A549 (cell line): Measurements from ENCODE around the gene HPD. TPM values are rescaled to one million over a fixed set of nuclear protein-coding genes. Genes with fewer than 3 reads are reported as not detected.

ENCODE experiments used
- ATAC-seq, 2 experiments: fragments of 200-7000 bp in 1 of 2; fragments of >200 bp in 1 of 2; cut with Nextera tagmentation in 1 of 2; cut with Tn5 transposase in 1 of 2; 3 replicates each; pipeline versions ENCODE4 v1.8.0 to v1.9.1; 2018 to 2020; ENCODE audit warnings: mild to moderate bottlenecking in 1 of 2, moderate library complexity in 1 of 2
- CTCF ChIA-PET: fragments of 300-600 bp; sonication (Branson Sonifier 250); formaldehyde crosslinking; extraction: SDS; loops from one replicate; lab custom pipeline; 2021; ENCODE audit warnings: antibody characterized with exemption, inconsistent platforms; lab: Yijun Ruan, JAX
- POLR2A ChIA-PET: fragments of 350-600 bp; formaldehyde crosslinking; extraction: SDS; loops from one replicate; lab custom pipeline; 2021; ENCODE audit warnings: antibody characterized with exemption, inconsistent platforms; lab: Yijun Ruan, JAX
- DNase-seq, 2 experiments: peaks; one replicate each; pipeline versions ENCODE4 v3.0.0 to v3.0.0-alpha.2; 2011 to 2016; ENCODE audit warnings: low read depth in 1 of 2, low spot score in 1 of 2
- FAIRE-seq: peaks from 2 replicates; lab custom pipeline; 2011; peaks lifted over from hg19 to GRCh38; lab: Jason Lieb, UNC
- H3K27ac ChIP-seq, 2 experiments: fragments of >200 bp; sonication (Bioruptor Twin); formaldehyde crosslinking; 3 replicates each; pipeline ENCODE4 v1.5.1; 2016 to 2017
- H3K4me1 ChIP-seq: fragments of >200 bp; sonication (Bioruptor Twin); formaldehyde crosslinking; 3 replicates; pipeline ENCODE4 v1.6.1; 2016
- H3K4me2 ChIP-seq: fragments of >200 bp; sonication (Bioruptor Twin); formaldehyde crosslinking; 3 replicates; pipeline ENCODE4 v1.6.1; 2016
- H3K4me3 ChIP-seq: fragments of >200 bp; sonication (Bioruptor Twin); formaldehyde crosslinking; 3 replicates; pipeline ENCODE4 v1.5.1; 2016
- H3K9me3 ChIP-seq: fragments of >200 bp; sonication (Bioruptor Twin); formaldehyde crosslinking; 3 replicates; pipeline ENCODE4 v1.6.1; 2016
- BHLHE40 ChIP-seq: IDR thresholded peaks from 2 replicates; pipeline ENCODE4 v1.6.1; 2012; ENCODE audit warnings: low read depth, low read length, inconsistent platforms
- CBX2 ChIP-seq: fragments of 200-600 bp; sonication (generic); IDR thresholded peaks from 2 replicates; pipeline ENCODE4 v1.6.1; 2016; ENCODE audit warnings: low read depth, mild to moderate bottlenecking, borderline replicate concordance
- CEBPB ChIP-seq, 2 experiments: fragments of >200 bp in 1 of 2; sonication (Bioruptor Twin) in 1 of 2; formaldehyde crosslinking in 1 of 2; IDR thresholded peaks; 2 replicates each; pipeline ENCODE4 v1.6.1; 2012 to 2016
- CHD2 ChIP-seq: fragments of 150-350 bp; IDR thresholded peaks from 2 replicates; pipeline ENCODE4 v1.6.1; 2014; ENCODE audit warnings: low read length; ENCODE audit not compliant: partially characterized antibody
- CHD4 ChIP-seq: fragments of 200-600 bp; sonication (generic); IDR thresholded peaks from 2 replicates; pipeline ENCODE4 v1.6.1; 2016; ENCODE audit warnings: antibody characterized with exemption, mild to moderate bottlenecking, borderline replicate concordance
- CTCF ChIP-seq: fragments of >200 bp; sonication (Bioruptor Twin); formaldehyde crosslinking; IDR thresholded peaks from 3 replicates; pipeline ENCODE4 v1.5.1; 2016
- EHMT2 ChIP-seq: fragments of 200-600 bp; sonication (generic); IDR thresholded peaks from 2 replicates; pipeline ENCODE4 v1.6.1; 2016; ENCODE audit warnings: antibody characterized with exemption, low read depth, mild to moderate bottlenecking, moderate library complexity
- EP300 ChIP-seq, 2 experiments: fragments of >200 bp; sonication (Bioruptor Twin); formaldehyde crosslinking; IDR thresholded peaks; 2 replicates in 1 of 2; 3 replicates in 1 of 2; pipeline ENCODE4 v1.6.1; 2016 to 2017
- FOSB ChIP-seq: fragments of 250-450 bp; sonication (Bioruptor Pico); IDR thresholded peaks from 2 replicates; pipeline ENCODE4 v1.5.0; 2020; ENCODE audit warnings: mild to moderate bottlenecking, moderate library complexity
- HES2 ChIP-seq: fragments of >200 bp; sonication (Bioruptor Twin); formaldehyde crosslinking; IDR thresholded peaks from 2 replicates; pipeline ENCODE4 v1.6.1; 2016
- HMGXB4 ChIP-seq: fragments of 250-450 bp; sonication (Bioruptor Pico); IDR thresholded peaks from 2 replicates; pipeline ENCODE4 v1.5.0; 2021; ENCODE audit warnings: mild to moderate bottlenecking, moderate library complexity, borderline replicate concordance
- MAFK ChIP-seq: fragments of 450-650 bp; IDR thresholded peaks from 2 replicates; pipeline ENCODE4 v1.6.1; 2014; ENCODE audit not compliant: partially characterized antibody
- NFE2L2 ChIP-seq: fragments of 150-350 bp; conservative IDR thresholded peaks from 2 replicates; pipeline ENCODE4 v1.6.1; 2014; ENCODE audit warnings: low read length
- RNF2 ChIP-seq: fragments of 200-600 bp; sonication (generic); IDR thresholded peaks from 2 replicates; pipeline ENCODE4 v1.6.1; 2016; ENCODE audit warnings: low read depth, mild to moderate bottlenecking, antibody characterized with exemption, moderate library complexity, borderline replicate concordance
- TP53 ChIP-seq: fragments of 250-450 bp; sonication (Bioruptor Pico); IDR thresholded peaks from 2 replicates; pipeline ENCODE4 v1.5.0; 2021; ENCODE audit warnings: mild to moderate bottlenecking, moderate library complexity
- ZC3H11A ChIP-seq: fragments of 450-650 bp; IDR thresholded peaks from 2 replicates; pipeline ENCODE4 v1.6.1; 2014; ENCODE audit warnings: antibody characterized with exemption, mild to moderate bottlenecking
- ZSCAN20 ChIP-seq: fragments of 250-450 bp; sonication (Bioruptor Pico); IDR thresholded peaks from 2 replicates; pipeline ENCODE4 v1.8.0; 2022; ENCODE audit warnings: mild to moderate bottlenecking, moderate library complexity
- WGBS: methylation state at CpG from one replicate; pipeline ENCODE4 v1.1.6; 2017; ENCODE audit errors: missing lambda C conversion rate; 5-methylcytosine and 5-hydroxymethylcytosine counted together
- polyA plus RNA-seq, 4 experiments: library from polyadenylated mRNA; depleted of rRNA in 3 of 4; stranded (reverse); fragments of >200 nt; fragmentation: RNase III in 1 of 4; extraction: RNeasy Plus Mini Kit Qiagen cat#74134 plus additional on column Dnase treatment in 1 of 4; gene quantifications; 2 replicates in 3 of 4; 3 replicates in 1 of 4; pipeline ENCODE4 v1.2.3, GENCODE V29; 2011 to 2017
- TF ChIP-seq, protein P1 (sequence below): IDR thresholded peaks from 2 replicates; pipeline ENCODE4 v1.6.1; 2012

Gene HPD
- polyA plus RNA-seq, 2 of the 4 experiments (the other 2 are of a cell fraction) = 1.7 to 1.8 TPM

DNA sequence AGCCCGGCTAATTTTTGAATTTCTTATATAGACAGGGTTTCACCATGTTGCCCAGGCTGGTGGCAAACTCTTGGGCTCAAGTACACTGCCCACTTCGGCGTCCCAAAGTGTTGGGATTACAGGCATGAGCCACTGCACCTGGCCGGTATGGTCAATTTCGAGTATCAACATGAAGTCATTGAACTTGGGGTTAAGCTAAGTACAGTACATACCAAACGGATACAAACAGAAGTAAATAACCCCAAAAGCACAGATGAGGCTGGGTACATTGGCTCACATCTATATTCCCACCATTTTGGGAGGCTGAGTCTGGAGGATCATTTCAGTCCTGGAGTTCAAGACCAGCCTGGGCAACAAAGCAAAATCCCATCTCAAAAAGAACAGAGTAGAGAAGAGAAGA is 16.9 kb upstream of the HPD start:
- ATAC-seq (no peak), FAIRE-seq (no peak), DNase-seq (no peak)
- Histone ChIP-seq H3K4me2 (no peak overlapping the region), H3K4me1 (no peaks in the 10 kb centered on the region), H3K27ac (no peak overlapping the region), H3K9me3 (no peaks in the 10 kb centered on the region), H3K4me3 (no peak overlapping the region)
- 80% methylated on average over 6 of the region's 6 CpGs for WGBS
- TF ChIP-seq CHD4 (no peak), MAFK (no peak), ZSCAN20 (CRISPR knock-in tag) (no peak), HMGXB4 (CRISPR knock-in tag) (no peak), CHD2 (no peak), BHLHE40 (no peak)
- ChIA-PET POLR2A (no interaction called here), CTCF (interaction anchor here (0.7 to 2.1 kb wide), 4 partner anchors 12 to 23 kb away, joined by 3 to 7 read pairs (median 4); no protein-coding TSS in a partner anchor)

- FAIRE-seq (no peak), ATAC-seq (no peak), DNase-seq (no peak)
- H3K9me3 ChIP-seq = no peaks in the 10 kb centered on the region
- no peak overlapping the region for H3K4me2 ChIP-seq
- POLR2A ChIA-PET = no interaction called here
- no peak for TF ChIP-seq EHMT2
- TF ChIP-seq HES2 = no peak
- TF ChIP-seq NFE2L2 = no peak
- no peak for TF ChIP-seq HMGXB4 (CRISPR knock-in tag)
- TF ChIP-seq TP53 = no peak
- TF ChIP-seq CBX2 = no peak
- no peak for TF ChIP-seq CEBPB (IDR thresholded peaks at IDR 0.05)
- TF ChIP-seq, protein P1, sequence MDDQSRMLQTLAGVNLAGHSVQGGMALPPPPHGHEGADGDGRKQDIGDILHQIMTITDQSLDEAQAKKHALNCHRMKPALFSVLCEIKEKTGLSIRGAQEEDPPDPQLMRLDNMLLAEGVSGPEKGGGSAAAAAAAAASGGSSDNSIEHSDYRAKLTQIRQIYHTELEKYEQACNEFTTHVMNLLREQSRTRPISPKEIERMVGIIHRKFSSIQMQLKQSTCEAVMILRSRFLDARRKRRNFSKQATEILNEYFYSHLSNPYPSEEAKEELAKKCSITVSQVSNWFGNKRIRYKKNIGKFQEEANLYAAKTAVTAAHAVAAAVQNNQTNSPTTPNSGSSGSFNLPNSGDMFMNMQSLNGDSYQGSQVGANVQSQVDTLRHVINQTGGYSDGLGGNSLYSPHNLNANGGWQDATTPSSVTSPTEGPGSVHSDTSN = no peak
- TF ChIP-seq RNF2 = no peak
- no peak for TF ChIP-seq EP300 (IDR thresholded peaks at IDR 0.05)
- TF ChIP-seq FOSB = no peak
- no peak for TF ChIP-seq ZC3H11A
- TF ChIP-seq CHD4 = no peak
- TF ChIP-seq CTCF = no peak
- CTCF ChIA-PET = interaction anchor here (0.7 to 1.7 kb wide), 4 partner anchors 9 to 101 kb away, joined by 3 to 5 read pairs (median 4); partner anchors contain the start of gene PSMD9
- no peaks in the 10 kb centered on the region for H3K4me1 ChIP-seq
- no peak overlapping the region for H3K4me3 ChIP-seq
- WGBS = 84% methylated on average over 6 of the region's 6 CpGs
- no peak overlapping the region for H3K27ac ChIP-seq
Measured at GRCh38 chr12:121874071-121874470, 15.4 kb upstream of the HPD start.
